ENCODE results near the gene SMIM10.
"Not testable (repeated sequence)": the region's sequence is repeated elsewhere in the genome, so short reads cannot be mapped to it uniquely, and the experiment has no call there.

The SMIM10 gene

DNA sequence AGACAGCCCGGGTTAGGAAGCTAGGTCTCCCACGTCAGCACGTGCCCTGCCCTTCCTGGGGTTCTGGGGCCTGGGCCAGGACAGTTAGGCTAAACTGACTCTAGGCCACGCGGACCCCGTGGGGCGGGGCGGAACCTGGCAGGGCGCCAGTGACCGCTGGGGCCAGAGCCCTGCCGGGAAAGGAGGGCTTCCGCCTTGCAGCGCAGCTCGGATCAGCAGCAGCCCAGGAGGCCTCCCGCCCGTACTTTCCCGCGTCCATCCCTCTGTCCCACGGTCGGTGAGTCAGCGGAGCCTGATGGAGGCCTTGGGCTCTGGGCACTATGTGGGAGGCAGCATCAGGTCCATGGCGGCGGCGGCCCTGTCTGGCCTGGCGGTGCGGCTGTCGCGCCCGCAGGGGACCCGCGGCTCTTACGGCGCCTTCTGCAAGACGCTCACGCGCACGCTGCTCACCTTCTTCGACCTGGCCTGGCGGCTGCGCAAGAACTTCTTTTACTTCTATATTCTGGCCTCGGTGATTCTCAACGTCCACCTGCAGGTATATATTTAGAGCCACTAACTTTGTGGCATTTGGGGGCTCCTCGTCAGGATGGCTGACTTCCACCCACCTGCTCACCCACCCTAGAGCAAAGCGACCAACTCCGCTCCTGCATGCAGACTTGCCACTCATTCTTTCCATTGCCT lies at the start of gene SMIM10:
Gene SMIM10, plus strand, starts transcription at position 191 of the 681 bp plus-strand sequence. Its CDS starts 105 bp downstream, at position 296.
- DNase-seq, result peak; percentile 58

DNA sequence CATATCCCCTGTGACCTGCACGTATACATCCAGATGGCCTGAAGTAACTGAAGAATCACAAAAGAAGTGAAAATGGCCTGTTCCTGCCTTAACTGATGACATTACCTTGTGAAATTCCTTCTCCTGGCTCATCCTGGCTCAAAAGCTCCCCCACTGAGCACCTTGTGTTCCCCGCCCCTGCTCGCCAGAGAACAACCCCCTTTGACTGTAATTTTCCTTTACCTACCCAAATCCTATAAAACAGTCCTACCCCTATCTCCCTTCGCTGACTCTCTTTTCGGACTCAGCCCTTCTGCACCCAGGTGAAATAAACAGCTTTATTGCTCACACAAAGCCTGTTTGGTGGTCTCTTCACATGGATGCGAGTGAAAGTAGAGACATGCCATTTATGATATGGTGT lies 44.4 kb upstream of the SMIM10 start:
- not testable (repeated sequence) for DNase-seq

DNA sequence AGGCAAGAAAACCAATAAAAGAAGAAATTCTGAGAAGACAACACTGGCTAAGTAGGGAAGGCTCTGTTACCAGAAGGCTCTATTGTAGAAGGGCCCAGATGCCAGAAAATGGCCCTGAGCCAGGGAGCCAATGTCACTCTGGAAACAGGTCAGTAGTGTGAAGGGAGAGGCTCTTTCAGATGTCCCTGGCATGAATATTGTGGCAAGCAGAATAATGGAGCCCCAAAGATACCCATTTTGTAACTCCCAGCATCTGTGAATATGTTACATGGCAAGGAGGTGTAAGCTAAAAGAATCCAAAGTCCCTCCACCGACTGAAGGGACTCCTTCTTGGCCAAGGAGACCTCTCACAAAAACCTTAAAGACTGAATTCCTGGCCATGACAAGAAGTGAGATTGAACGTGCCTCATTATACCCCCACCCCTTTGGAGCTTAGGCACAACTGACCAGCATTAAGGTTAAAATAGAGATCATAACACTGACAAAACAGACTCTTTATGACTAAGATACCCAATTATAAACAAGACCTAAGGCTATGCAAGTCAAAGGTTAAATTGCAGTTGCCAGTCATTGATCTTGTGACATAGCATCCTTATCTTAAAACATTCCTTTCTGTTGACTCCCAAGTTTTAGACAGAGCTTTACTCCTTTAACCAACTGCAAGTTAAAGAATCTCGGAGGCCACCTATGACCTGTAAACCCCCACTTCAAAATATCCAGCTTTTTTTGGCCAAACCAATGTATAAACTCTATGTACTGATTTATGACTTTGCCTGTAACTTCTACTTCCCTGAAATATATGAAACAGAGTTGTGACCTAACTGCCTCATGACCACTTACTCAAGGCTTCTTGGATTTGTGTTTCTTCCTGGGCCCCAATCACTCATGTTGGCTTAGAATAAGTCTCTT lies 42.2 kb upstream of the SMIM10 start:
- DNase-seq, result no peak

DNA sequence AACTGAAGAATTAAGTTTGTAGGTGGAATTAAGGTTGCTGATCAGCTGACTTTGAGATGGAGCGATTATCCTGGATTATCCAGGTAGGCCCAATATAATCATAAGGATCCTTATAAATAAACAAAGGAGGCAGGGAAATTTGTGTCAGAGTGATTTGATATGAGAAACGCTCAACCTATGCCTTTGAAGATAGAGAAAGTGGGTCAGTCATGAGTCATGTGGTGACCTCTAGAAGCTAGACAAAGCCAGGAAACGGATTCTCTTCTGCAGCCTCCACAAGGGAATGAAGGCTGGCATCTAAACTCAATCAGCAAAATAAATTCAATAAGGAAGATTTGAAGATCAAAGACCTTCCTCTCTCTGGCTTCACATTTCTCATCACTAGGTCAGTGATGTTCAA lies 41.5 kb upstream of the SMIM10 start:
- DNase-seq, result no peak

DNA sequence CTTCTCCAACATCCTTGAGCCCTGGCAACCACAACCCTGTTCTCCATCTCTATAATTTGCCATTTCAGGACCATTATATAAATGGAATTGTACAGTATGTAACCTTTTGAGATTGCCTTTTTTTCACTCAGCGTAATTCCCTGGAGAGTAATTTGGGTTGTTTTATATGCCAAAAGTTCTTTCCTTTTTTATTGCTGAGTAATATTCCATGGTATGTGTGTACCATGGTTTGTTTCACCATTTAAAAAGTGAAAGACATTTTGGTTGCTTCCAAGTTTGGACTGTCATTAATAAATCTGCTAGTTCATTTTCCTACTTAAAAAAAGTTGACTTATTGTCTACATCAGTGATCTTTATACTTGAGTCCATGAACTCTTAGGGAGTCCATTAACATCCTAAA lies 33.0 kb upstream of the SMIM10 start:
- DNase-seq, result no peak

DNA sequence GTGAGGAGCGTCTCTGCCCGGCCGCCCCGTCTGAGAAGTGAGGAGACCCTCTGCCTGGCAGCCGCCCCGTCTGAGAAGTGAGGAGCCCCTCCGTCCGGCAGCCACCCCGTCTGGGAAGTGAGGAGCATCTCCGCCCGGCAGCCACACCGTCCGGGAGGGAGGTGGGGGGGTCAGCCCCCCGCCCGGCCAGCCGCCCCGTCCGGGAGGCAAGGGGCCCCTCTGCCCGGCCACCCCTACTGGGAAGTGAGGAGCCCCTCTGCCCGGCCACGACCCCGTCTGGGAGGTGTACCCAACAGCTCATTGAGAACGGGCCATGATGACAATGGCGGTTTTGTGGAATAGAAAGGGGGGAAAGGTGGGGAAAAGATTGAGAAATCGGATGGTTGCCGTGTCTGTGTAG lies 30.4 kb upstream of the SMIM10 start:
- DNase-seq, result not testable (repeated sequence)

DNA sequence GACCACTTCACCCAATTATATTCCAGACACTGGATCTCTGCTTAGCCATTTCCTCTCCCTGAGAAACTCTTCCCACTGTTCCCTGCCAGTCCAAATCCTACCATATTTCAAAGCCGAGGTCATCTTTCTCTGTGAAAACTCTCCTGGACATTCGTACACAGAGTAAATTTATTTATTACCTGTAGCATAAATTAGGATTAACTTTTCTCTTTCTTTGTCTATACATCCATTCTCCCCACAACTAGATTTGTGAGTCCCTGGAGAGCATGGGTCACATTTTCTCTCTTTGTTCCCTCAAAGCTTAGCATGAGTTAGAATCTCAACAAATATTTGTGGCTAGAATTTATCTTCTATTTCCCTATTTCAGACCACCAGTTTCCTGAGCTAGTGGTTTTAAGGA lies 27.8 kb upstream of the SMIM10 start:
- no peak for DNase-seq

DNA sequence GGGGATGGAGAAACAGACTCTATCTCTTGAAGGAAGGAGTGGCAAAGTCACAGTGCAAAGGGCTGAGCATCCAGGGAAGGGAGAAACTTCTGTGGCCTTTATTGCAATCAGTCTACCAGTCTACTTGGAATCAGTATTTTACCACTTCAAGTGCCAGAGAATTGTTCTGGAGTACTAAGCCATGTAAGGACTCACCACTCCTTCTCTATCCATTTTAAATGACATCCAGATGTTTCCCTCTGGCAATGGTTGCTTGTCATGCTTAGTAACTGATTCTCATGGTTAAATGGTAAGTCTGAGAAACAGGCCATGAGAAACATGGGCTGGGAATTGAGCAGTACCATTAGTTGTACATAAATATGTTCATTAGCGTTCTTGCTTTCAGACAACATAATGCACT lies 21.1 kb upstream of the SMIM10 start:
- DNase-seq, result no peak

DNA sequence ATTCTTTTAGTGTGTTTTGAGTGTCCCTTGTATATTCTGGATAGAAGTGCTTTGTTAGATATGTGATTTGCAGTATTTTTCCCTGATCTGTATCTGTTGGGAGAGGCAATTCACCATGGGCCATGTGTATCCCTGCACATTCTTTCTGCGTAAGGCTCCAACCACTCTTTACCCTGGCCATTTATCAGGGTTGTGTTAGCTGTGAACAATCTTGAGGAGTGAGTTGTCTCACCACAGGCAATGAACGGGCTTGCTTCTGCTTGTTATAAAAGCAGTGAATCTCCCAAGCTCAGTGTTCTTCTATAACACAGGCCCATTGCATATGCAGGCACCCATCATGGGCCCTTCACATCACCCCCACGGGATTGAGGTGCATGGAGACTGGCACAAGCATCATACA lies 18.9 kb upstream of the SMIM10 start:
- DNase-seq, result no peak

DNA sequence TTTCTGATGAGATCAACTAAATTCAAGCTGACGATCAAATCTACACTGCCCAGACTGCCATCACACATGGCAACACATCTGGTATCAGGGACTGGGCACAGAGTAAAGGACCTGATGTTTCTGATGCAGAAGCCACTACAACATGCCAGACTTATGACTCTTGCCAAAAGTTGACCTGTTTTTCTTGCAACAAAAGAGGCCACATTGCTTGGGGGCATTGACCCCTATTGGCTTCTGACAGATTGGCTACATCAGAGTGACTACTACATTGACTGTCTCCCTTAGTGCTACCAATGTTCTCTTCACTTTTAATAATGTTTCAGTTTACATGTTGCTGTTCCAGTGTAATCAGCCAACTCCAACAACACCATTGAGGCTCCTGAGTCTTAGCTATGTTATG lies 15.3 kb upstream of the SMIM10 start:
- no peak for DNase-seq

DNA sequence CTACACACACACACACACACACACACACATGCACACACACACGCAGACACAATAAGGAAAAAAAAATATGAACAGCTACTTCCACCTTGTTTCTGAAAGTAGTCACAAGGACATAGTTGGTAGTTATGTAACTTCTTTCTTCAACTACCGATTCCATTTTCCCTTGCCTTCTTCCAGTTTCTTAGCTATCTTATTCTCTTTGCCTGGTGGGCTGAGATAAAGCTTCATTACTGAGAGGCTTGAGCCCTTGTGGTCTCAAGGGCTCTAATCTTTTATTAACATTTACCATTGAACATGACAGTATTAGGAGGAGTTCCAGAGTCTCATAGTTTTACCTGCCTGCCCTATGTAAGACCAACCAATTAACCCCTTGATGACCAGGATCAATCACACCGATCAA lies 8.9 kb upstream of the SMIM10 start:
- no peak for DNase-seq

DNA sequence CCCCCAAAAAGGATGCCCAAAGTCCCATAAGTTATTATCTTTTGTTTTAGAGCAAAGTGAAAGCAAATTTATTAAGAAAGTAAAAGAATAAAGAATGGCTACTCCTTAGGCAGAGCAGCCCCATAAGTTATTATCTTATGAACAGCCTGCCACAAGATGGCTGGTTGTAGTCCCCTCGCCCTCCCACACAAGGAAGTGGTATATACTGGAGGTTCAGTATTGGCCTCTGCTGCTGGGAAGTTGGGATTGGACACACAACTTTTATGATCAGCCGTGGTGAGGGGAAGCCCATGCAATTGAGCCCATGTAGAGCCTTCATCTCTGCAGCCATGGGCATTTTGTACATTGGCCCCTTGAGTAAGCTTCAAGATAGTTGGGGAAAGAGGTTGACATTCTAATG lies 8.0 kb upstream of the SMIM10 start:
- no peak for DNase-seq

DNA sequence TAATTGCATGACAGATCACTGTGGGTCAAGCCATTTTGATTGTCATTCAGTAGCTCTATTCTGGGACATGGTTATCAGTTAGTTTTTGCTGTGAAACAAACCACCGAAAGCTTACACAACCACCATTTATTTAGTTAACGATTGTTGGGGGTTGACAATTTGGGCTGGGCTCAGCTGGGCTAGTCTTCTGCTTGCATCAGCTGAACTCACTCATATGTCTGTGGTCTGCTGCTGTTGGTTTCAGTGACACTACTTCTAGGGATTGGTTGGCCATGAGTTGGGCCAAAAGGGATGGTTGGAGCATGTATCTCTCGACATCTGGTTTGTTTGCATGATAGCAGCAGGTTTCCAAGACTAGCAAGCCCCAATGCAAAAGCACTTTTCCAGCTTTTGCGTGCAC lies 5.3 kb upstream of the SMIM10 start:
- DNase-seq, result no peak

DNA sequence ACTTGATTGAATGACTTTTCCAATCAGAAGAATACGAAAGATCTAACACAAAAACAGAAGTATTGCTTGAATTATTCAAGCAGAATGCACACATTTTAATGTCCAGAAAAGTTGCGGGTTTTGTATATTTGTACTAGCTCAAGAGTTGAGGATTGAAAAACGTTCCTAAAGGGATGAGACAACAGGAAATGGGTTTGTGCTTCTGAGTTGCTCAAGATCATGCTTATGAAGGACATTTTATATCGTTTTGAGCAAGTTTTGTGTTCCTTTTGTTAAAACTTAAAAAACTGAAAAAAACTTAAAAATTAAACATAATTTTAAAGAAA lies 353 bp upstream of the SMIM10 start:
- DNase-seq, result no peak

DNA sequence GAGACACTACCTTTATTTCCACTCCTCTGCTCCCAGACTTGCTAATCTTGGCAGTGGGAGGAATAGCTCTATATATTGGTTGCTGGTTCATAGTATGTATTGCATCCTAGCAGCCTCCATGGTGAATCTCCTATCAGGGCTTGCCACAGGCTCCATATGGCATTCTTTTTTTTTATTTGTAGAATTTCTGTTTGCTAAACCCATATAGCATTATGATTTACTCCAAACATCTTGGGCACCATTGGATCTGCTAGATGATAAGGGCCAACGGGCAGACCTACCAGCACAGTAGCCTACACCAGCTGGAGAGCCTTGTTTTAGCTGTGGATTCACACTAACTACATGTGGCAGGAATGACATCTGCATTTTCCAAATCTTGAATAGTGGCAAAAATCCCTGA lies 6.9 kb downstream of the SMIM10 start:
- no peak for DNase-seq

DNA sequence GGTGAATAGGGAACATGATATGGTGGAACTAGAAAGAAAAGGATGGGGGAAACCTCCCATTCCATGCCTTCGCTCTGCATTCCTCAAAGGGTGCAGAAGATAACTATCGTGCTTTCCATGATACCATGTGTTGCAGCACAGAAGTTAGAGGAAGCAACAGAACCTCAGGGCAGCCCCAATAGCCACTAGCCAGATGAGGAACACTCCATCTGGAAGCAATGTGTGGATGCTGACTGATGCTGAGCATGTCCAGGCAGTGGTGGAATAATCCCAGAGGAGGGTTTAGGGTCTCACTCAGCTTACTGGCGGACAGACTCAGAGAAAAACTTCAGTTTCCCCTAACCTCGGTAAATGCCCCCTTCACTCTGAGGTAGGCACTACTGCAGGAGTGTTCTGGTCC lies 7.5 kb downstream of the SMIM10 start:
- DNase-seq, result no peak

DNA sequence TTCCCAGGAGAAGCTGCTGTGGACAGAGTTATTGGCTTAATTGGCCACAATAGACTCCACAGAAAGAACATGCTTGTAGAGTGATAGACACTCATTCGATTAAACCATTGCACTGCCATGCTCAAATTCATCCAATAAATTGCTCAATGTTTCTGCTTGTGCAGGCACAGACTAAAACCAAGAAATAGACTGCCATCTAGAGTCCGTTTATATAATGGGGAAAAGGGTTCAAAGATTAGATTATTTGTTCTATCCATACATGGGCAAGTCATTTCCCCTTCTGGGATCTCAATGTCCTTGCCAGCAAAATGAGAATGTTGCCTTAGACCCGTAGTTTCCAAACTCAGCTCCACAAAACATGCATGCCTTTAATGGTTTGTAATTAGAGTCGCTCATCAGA lies 8.7 kb downstream of the SMIM10 start:
- DNase-seq, result peak; percentile 68

DNA sequence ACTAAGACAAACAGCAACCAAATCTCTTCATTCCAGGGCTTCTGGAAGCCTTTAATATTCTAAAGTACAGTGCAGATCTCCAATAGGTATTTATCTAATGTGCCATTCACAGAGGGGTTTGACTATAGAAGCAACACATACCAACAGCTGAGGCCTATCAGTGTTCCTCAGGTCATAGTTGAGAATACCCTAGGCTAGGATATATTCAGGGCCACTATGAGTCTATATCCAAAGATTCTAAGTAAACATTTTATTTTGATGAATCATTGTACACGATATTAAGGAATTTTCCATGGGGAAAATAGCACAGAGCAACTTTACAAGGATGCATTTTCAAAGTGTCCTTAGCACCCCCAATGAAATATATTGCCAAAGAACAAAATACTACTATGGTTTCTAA lies 9.7 kb downstream of the SMIM10 start:
- no peak for DNase-seq

DNA sequence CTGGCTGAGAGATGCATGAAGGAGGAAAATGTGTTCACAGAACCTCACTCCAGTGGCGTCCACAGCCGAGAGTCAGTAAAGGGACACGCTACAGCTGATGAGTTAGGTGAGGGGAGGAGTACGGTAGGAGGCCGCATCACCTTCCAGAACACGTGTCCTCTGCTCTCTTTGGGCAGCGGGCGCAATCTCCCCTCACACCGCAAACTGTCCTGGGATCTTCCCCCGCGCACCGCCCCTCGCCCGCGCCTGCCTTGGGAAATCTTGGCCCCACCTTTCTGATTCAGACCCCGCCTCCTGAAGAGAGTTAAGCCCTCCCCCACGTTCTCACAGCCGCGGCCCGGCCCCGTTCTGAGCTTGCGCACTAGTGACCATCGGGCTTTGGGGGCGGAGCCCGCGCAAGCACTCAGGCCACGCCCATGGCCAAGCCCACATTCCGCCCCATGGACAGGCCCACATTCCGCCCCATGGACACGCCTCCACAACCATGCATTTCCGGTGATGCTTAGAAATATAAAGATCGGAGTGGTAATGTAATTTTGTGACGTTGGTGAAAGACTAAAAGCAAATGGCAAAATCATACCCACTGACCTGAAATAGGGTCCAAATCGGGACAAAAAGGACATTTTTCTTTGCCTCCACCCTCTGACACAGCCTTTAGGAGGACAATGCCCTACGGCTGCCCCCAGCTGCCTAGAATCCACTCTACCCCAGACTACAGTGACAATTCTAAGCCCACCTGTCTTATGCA lies 13.3 kb downstream of the SMIM10 start:
- peak; percentile 99 for DNase-seq

DNA sequence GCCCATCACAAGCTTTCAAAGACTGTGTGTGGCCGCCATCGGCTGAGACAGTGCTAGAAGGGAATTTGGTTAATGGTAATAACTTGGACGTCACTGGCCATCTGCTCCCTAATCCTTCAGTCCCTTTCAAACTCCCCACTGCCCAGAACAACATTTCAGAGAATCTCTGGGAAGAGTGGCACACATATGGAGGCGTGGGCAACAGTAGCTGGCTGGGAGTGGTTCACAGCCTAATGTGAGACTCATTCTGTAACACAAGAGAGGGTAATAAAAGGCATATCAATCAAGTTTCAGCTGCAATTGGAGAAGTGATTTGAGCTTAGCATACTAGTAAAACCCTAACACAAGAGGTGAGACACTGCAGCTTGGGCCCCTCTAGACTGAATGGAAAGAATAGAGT lies 15.4 kb downstream of the SMIM10 start:
- no peak for DNase-seq

DNA sequence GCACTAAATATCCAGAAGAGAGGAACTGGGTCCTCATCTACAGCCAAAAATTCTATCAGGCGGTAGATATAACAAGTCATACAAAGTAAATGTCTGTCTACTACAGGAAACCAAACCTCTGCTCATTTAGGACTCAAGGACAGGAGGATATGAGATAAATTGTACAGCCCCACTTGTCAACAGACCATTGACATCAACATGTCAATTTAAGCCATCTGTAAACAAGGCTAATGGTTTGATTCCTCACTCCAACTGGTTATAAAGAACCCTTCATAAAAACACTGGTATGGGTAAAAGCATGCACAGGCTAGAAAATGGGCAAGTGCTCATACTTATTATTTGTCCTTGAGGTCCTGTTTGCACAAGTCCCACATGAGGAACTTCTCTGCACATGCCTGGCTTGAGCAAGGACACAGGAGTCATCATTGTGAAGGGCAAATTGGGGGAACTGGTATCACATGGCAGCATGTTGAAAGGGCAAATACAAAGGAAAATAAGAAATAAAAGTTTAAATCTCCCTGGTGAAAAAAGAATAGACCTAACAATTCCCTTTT lies 18.3 kb downstream of the SMIM10 start:
- DNase-seq, result no peak

DNA sequence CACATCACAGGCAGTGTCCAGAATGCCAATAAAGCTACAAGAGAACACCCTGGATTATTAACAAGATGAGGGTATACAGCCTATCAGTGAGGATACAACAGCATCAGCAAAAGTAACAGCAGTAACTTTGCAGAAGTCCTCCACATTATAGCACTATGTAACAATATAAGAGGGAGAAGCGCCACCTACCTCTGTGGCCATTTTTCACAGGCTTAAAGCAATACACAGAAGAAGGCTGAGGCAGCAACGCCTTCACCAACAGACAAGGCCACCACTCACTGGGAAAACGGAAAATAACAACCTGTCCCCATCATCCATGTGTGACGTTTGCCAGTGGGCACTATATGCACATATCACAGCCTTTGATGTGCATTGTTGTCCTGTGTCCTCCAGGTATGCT lies 19.0 kb downstream of the SMIM10 start:
- no peak for DNase-seq

DNA sequence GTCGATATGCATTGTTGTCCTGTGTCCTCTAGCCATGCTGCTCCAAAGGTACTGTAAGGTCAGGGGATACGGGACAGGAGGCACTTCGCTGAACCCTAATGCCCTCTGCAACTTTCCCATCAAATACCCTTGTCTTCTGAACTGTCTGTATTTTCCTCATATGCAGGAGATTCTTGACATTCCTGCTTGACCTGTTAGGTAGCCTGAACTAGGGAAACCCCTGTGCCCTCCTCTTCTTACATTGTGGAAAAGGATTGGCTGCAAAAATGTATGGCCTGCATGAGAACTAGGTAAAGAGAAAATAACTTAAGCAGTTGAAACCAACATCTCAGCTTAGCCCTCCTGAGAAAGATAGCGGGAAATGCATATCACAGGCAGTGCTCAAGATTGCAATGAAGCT lies 20.1 kb downstream of the SMIM10 start:
- DNase-seq, result no peak
